HG03575 (cell line): Measurements from ENCODE around the gene CAPN10.

ENCODE experiments used
- ATAC-seq: cut with Tn5 transposase; IDR thresholded peaks from one replicate; pipeline ENCODE4 v1.9.1; 2021; ENCODE audit not compliant: unreplicated experiment, insufficient number of reproducible peaks, low FRiP score; ENCODE audit errors: extremely low read depth

Gene CAPN10

DNA sequence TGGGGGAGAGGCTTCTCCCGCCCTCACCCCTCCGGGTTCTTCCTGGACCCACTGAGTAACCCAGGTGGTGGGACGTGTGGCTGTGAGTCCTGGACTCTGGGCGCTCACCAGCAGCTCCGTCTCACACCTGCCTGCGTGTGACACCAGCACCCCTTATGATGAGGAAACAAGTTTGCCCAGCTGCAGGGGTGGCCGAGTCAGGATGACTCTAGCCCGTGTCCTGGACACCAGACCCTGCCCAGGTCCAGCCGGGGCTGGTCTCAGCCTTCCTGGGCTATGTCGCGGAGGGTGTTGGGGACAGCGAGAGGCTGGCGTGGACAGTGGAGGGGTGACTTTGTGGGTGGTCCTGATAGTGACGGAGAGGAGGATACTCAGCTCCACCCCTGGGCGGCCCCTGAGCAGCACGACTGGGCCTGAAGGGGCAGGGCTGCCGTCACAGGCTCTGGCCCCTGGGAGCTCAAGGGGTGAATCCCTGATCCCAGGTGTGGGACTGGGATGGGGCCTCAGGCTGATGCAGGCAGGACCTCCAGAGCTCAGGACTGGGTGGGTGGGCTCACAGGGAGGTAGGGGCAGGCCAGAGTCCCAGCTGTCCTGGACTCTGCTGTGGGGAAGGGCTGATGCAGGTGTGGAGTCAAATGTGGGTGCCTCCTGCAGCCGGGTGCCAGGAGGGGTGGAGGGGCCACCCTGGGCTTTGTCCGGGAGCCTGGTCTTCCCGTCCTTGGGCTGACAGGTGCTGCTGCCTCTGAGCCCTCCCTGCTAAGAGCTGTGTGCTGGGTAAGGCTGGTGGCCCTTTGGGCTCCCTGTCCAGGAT, 42.5 kb downstream of the CAPN10 start:
- no peak for ATAC-seq

DNA sequence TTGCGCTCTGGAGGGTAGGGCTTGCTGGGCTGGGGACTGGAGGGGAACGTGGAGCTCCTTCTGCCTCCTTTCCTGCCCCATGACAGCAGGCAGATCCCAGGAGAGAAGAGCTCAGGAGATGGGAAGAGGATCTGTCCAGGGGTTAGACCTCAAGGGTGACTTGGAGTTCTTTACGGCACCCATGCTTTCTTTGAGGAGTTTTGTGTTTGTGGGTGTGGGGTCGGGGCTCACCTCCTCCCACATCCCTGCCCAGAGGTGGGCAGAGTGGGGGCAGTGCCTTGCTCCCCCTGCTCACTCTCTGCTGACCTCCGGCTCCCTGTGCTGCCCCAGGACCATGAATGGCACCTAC, 43.1 kb downstream of the CAPN10 start:
- ATAC-seq, result no peak

DNA sequence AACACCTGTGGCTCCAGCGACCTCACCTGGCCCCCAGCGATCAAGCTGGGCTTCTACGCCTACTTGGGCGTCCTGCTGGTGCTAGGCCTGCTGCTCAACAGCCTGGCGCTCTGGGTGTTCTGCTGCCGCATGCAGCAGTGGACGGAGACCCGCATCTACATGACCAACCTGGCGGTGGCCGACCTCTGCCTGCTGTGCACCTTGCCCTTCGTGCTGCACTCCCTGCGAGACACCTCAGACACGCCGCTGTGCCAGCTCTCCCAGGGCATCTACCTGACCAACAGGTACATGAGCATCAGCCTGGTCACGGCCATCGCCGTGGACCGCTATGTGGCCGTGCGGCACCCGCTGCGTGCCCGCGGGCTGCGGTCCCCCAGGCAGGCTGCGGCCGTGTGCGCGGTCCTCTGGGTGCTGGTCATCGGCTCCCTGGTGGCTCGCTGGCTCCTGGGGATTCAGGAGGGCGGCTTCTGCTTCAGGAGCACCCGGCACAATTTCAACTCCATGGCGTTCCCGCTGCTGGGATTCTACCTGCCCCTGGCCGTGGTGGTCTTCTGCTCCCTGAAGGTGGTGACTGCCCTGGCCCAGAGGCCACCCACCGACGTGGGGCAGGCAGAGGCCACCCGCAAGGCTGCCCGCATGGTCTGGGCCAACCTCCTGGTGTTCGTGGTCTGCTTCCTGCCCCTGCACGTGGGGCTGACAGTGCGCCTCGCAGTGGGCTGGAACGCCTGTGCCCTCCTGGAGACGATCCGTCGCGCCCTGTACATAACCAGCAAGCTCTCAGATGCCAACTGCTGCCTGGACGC, 43.6 kb downstream of the CAPN10 start:
- no peak for ATAC-seq

DNA sequence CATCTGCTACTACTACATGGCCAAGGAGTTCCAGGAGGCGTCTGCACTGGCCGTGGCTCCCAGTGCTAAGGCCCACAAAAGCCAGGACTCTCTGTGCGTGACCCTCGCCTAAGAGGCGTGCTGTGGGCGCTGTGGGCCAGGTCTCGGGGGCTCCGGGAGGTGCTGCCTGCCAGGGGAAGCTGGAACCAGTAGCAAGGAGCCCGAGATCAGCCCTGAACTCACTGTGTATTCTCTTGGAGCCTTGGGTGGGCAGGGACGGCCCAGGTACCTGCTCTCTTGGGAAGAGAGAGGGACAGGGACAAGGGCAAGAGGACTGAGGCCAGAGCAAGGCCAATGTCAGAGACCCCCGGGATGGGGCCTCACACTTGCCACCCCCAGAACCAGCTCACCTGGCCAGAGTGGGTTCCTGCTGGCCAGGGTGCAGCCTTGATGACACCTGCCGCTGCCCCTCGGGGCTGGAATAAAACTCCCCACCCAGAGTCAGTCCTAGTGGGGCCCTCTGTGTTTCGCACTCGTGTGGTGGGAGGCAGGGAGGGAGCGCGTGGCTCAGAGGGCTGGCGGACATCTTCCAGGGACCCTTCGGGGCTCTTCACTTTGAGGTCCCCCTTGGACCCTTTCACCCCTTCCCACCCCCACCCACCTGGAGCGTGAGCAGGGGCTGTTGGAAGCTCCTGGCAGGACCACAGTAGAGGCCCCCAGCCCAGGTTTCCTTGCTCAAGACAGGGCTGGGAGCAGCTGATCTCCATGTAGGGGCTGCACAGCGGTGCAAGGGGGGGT, 44.4 kb downstream of the CAPN10 start:
- ATAC-seq, result no peak

DNA sequence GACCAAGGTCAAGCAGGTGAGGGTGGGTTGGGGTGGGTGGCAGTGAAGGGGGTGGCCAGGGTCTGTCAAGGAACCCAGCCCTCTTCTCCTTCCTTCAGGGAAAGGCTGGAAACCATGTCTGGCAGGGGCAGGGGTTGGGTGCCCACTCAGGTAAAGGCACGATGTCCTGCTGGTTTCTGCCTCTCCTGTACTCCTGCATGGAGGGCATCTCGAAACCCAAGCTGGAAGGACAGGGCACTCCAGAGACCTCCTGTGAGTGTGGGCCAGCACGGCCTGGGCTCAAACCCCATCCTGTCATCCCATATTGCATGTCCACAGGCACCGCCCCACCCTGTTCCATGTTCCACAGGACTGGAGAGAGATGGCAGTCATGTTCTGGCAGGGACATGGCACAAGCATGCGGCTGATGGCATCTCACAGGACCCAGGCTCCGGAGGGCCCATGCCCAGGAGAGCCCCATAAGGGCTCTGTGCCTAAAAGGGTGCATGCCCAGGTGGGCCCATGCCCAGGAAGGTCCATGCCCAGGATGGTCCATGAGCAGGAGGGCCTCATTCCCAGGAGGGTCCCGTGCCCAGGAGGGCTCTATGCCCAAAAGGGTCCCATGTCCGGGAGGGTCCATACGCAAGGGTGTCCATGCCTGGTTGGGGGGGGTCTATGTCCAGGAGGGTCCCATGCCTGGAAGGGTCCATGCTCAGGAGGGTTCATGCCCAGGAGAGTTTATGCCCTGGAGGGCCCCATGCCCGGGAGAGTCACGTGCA, 45.2 kb downstream of the CAPN10 start:
- no peak for ATAC-seq

DNA sequence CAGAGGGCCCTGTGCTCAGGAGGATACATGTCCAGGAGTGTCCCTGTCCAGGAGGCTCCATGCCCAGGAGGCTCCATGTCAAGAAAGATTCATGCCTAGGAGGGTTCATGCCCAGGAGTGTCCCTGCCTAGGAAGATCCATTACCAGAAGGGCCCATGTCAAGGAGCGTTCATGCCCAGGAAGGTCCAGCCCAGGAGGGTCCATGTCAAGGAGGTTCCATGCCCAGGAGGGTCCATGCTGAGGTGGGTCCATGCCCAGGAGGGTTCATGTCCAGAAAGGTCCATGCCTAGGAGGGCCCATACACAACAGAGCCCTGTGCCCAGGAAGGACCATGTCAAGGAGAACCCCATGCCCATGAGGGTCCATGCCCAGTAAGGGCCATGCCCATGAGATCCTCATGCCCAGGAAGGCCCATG, 45.8 kb downstream of the CAPN10 start:
- no peak for ATAC-seq

DNA sequence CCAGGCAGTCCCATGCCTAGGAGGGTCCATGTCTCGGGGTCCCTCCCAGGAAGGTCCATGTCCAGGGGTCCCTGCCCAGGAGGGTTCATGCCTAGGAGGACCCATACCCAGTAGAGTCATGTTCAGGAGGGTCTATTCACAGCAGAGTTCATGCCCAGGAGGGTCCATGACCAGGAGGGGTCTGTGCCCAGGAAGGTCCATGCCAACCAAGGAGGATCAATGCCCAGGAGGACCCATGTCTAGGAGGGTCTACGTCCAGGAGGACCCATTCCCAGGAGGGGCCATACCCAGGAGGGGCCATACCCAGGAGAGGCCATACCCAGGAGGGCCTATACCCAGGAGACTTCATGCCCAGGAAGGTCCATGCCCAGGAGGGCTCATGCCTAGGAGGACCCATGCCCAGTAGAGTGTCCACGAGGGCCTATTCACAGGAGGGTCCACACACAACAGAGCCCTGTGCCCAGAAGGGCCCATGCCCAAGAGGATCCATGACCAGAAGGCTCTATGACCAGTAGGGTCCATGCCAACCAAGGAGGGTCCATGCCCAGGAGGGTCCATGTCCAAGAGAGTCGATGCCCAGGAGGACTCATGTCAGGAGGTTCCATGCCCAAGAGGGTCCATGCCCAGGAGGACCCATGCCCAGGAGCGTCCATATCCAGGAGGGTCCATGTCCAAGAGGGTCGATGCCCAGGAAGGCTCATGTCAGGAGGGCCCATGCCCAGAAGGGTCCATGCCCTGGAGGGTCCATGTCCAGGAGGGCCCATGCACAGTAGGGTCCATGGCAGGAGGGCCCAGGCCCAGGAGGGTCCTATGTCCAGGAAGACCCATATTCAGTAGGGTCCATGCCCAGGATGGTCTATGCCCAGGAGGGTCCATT, 48.8 kb downstream of the CAPN10 start:
- ATAC-seq, result no peak

DNA sequence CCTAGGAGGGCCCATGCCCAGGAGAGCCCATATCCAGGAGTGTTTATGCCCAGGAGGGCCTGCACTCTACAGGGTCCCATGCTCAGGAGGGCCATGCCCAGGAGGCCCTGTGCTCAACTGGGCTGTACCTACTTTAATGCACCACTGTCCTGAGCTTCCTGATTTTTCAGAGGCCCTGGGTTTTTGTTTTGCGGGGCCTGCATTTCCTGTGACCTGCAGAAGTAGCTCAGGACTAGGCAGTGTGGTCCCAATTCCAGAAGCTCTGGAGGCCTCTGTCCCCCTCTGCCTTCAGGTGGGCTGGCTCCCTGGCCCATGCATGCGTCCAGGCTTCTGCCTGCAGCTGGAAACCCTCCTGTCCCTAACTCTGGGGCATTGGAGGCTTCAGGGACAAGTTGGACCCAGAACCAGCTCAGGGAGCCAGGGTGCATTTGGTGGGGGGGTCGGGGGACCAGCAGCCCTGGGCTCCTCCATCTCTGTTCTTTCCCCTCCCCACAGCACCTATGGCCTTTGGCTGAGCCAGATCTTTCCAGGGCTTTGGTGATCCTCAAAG, 49.5 kb downstream of the CAPN10 start:
- ATAC-seq, result no peak

DNA sequence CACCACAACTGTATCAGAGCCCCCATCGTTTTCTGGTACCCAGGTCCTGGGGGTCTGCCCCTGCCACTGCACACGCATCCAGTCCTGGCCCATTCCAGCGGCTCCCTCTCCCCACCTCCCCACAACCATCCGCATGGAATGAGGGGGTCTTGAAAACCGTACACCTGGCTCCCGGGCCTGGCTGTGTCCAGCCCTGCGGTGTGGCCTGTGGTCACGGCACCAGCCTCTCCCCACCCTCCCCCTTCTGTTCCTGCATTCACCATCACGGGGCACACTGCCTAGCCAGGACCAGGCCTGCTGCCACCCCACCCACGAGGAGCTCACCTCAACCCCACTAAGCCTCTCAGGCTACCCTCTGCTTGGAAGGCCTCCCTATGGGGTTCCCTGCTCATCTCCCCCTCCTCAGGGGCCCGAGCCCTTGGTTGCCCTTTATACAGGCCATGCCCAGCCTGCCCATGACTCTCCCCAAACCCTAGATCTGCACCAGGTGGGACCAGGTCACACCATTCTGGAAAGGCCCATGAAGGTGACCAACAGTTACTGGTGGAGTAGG, 50.1 kb downstream of the CAPN10 start:
- ATAC-seq, result no peak

DNA sequence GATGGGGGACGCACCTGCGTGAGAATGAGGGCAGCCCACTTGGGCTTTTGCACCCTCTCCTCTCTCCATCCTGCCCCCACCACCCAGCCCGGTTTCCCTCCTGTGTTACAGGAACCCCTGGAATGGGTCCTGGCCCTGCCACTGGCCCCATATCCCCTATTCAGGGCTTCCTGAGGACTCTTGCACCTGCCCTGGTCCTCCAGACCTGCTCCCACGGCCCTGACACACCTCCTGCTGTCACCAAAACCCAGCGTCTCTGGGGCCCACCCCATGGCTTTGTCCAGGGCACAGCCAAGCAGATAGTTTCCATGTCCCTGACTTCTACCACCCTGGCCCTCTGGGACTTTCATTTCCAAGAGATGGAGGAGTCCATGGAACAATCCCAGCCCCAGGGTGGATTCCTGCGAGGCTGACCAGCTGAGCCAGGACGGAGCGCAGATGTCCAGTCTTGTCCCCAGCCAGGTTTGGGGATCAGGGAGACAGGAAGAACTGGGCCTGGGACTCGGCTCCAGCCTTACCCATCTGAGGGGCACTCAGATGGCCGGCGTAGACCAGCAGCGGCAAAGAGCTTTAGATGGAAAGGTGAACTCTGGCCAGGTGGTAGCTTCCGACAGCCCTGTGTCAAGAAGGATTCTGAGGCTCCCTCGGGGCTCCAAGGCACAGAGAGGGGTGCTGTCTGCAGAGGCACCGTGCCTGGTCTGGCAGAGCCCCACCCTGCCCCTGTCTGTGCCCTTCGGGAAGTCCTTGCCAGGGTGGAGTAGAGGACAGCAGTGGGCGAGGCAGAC, 50.8 kb downstream of the CAPN10 start:
- ATAC-seq, result no peak

DNA sequence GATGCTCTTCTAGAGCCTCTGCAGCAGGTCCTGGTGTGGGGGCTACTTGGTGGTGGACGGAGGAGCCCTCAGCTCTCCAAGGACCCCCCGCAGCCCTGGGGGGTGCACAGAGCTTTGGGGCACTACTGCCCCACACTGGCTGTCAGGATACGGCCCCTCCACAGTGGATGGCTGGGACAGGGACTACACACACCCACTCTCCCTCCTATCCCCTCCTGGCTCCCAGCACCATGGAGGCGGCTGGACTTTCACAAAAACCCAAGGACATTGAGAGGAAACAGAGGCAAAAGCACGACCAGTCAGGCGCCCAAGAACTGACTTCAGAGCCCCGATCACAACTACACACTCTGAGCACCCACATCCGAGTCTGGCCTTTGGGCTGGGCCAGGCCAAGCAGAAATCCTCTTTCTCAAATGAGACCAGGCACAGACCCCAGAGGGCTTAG, 51.4 kb downstream of the CAPN10 start:
- no peak for ATAC-seq

DNA sequence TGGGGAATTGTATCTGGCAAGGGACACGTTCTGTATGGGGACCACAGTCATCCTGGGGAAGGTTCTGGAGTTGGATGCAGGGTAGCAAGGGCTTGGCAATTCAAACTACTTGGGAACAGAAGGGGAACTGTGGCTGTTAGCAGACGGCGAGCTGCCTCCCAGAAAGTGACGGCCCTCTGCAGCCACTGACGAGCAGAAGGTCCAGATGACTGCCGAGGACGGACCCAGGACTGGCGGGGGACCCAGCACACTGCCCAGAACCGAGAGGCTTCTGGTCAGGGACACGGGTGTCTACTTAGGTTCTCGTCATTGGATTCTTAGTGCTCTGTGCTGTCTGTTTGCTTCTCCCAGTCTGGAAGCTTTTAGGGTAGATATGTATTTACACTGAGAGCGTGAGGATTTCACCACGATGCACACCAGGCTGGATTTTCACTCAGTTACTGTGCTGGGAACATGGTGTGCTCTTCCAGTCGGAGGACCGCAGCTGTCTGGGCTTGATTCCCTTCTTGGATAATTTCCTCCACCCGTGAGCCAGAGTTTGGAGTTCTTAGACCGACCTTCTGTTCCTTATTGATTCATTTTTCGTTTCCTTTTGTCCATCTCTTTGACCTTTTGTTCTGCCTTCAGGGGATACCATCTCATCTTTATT, 52.1 kb downstream of the CAPN10 start:
- no peak for ATAC-seq

DNA sequence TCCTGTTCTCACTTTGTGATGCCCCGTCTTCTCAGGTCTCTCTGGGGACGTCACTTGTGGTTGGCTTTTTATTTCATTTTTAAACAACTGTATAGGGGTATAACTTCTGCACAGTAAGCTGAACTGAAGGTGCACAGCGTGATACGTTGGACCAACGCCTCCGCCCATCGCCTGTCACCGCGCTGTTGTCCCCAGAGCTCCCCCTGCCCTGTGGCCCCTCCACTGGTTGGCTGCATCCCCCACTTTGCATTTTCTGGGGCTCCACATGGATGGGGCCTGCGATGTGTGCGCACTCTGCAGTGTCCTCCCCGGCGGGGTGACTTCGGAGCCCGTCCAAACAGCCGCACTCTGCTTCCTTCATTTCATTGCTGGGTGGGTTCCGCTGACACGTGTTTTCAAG, 53.0 kb downstream of the CAPN10 start:
- no peak for ATAC-seq

DNA sequence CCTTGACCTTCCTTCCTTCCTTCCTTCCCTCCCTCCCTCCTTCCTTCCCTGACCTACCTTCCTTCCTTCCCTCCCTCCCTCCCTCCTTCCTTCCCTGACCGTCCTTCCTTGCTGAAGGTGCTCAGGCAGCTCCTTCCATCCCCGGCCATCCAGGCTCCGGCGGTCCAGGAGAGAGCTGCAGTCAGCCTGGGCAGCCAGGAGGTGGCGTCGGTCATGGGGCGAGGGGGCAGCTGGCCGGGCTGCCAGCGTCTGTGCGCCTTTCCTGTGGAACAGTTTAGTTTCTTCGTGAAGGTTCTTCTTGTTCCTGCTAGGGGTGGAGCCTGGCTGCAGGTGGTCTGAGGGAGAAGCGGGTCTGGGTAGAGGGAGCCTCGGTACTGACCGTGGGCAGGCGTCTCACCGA, 54.4 kb downstream of the CAPN10 start:
- ATAC-seq, result no peak

DNA sequence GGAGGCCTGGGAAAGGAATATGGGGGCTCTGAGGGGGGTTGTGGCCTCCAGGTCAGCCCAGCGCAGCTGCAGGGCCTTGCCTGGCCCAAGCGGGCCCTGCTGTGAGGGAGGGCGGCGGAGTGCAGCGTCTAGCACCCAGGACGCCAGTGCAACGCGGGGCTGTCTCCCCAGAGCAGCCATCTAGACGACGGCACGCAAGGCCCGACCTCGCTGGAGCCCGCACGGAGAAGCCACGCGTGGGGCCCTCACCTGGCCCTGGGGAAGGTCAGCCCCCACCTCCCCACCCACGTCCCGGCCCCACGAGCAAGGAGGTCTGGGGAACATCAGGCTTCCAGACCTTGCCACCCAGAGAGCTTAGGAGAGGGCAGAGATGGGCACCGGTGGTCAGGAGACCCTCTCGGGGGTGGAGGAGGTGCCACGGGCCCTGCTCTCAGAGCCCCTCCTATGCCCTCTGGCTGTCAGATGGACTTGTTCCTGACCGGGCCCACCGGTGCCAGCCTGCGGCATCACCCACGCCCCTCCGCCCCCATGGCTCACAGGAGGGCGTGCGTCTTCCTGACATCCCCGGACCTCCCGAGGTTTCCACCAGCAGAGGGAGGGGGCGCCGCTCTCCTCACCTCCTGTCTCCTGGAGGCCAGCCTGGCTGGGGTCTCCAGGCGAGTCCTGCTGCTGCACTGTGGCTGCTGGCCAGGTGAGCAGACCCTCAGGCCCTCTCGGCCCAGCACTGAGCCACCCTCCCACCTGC, 55.7 kb downstream of the CAPN10 start:
- ATAC-seq, result no peak

DNA sequence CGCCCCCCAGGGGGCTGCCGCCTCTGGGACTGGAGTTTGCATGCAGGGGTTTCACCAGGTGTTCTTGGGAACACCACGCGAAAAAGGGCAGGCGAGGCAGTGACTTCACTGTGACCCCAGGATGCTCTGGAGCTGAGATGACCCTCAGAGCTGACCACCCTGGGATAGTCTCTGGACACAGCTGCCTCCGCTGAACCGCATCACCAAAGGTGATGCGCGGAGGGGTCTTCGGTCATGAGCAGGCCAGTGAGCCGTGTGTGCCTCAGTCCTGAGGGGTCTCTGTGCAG, 56.2 kb downstream of the CAPN10 start:
- ATAC-seq, result no peak
